Measurements from ENCODE around the gene TTLL5. TPM values are rescaled to one million over a fixed set of nuclear protein-coding genes. Genes with fewer than 3 reads are reported as not detected.

TTLL5 gene
- total and polyA plus RNA-seq, 9 of the 15 experiments (the other 6 are each of a cell fraction or from before 2014, with no cell fraction given) = 4.1 to 18.9 (median 12.6) TPM

GRCh38 chr14:75857199-75857598 is 196.2 kb downstream of the TTLL5 start (continued):
- TF ChIP-seq, protein P1, sequence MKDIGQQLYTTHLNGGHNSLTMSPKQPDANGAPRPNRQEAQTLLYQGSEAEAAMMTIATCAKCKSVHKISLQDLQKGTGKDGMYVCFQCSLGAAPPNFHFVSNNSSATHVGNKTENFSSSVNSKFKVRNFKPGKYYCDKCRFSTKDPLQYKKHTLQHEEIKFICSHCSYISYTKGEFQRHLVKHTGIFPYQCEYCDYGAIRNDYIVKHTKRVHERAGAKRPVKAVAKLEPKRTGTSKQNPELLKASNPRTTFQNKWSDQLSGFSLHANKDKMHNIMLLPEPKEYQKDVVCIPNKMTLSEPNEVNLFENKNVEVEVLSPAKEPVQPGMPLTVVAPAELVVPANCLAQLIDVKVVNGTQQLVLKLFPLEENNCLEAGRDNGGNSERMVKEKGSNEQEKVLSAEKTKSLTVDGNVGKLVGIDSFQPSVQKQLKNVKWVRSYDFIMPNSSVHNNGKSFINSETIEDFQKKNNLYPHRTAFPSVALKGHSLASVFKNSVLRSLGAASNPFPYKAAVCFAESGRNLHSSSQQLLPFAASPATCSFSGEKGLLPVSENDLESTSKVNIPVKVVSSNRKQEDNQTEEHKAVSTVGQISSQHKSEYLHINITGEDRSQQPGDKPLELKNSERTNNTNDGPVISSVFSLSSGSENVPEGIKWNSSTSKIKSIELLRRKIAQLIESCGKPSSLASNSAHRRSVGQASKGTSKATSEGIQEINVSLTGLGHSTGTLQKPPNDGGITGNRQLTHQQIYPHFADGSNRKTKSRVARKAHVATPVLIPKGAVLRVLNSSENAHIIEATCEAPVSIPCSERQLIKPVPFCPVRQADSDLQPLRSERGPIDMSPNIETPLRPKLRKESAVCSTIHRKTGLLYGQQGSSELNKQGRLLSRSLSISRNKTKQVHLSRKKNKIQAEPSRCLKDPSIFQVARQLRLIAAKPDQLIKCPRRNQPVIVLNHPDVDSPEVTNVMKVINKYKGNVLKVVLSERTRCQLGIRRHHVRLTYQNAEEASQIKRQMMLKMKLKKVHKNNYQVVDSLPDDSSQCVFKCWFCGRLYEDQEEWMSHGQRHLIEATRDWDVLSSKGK (CRISPR knock-in tag; IDR thresholded peaks at IDR 0.05) = no peak
- TF ChIP-seq BRD4 (IDR thresholded peaks at IDR 0.05) = no peak
- no peak for TF ChIP-seq ZFPM2 (CRISPR knock-in tag; IDR thresholded peaks at IDR 0.05)
- no peak for TF ChIP-seq ZKSCAN1 (IDR thresholded peaks at IDR 0.05; ENCODE audit: low read depth, low read length)
- peak; percentile 92 for TF ChIP-seq DACH1 (IDR thresholded peaks at IDR 0.05; ENCODE audit: partially characterized antibody)

DNA sequence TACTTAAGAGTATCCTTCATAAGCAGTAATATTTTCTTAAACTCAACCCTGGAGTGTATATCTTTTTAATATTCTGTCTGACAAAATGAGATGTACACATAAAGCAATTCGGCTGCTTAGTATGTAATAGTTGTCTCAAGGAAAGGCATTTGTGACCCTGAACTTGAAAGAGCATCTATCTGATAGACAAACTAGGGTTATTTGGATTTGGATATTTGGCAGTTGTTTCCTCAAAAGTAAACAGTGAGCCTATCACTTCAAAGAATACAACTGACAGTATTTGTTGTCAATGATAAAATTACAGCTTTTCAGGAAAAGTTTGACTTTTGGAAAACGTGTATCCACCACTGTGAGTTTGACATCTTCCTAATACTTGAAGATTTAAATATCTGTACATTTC is 197.3 kb downstream of the TTLL5 start:
- Histone ChIP-seq H3K4me1 (replicated peaks in 1 of 2; ENCODE audit: control insufficient read depth in 2 of 2, insufficient read depth in 2 of 2, low read length in 2 of 2) (peaks cover 0 to 20% of the 10 kb centered on the region in 2 experiments; a peak in 3 of 5 replicates), H3K9ac (ENCODE audit: insufficient read depth in 1 of 2, low read depth in 2 of 2, low read length in 2 of 2) (no peak overlapping the region), H3K27ac (ENCODE audit: extremely low read depth, low read depth, low read length) (no peak overlapping the region), H3K9me1 (ENCODE audit: control insufficient read depth, insufficient read depth, low read length) (no peaks in the 10 kb centered on the region), H3K79me2 (ENCODE audit: control insufficient read depth, insufficient read depth, low read length) (no peaks in the 10 kb centered on the region), H4K20me1 (replicated peaks; ENCODE audit: control insufficient read depth, insufficient read depth, low read length) (no peaks in the 10 kb centered on the region), H3K4me3 (no peak overlapping the region), H2AFZ (ENCODE audit: low read depth, low read length) (no peak overlapping the region), H3K27me3 (ENCODE audit: control insufficient read depth in 2 of 2, insufficient read depth in 2 of 2, low read length in 2 of 2) (no peaks in the 10 kb centered on the region), H3K9me3 (replicated peaks; ENCODE audit: control insufficient read depth, insufficient read depth, low read depth, low read length) (no peaks in the 10 kb centered on the region), H3K36me3 (ENCODE audit: control insufficient read depth, insufficient read depth, low read length) (no peaks in the 10 kb centered on the region), H3K4me2 (ENCODE audit: insufficient read depth, low read length) (no peak overlapping the region)
- intact Hi-C loops (cut with micrococcal nuclease) (no loop called here), in situ Hi-C loops (cut with MboI) (no loop called here)
- no TSS peak for BruUV-seq (replicated peaks)
- ChIA-PET POLR2A (no interaction called here), CTCF (ENCODE audit: low intra/inter-chr PET ratio) (no interaction called here)
- FAIRE-seq (no peak), ATAC-seq (no peak), DNase-seq (ENCODE audit: extremely low read depth in 1 of 4, low spot score in 3 of 4) (no peak)
- 51% methylated on average over 2 of the region's 2 CpGs for WGBS (ENCODE audit: insufficient coverage, low coverage, missing lambda C conversion rate)
- TF ChIP-seq TBP (optimal IDR thresholded peaks at IDR 0.05; ENCODE audit: low read depth, low read length) = no peak
- no peak for TF ChIP-seq RBM39 (optimal IDR thresholded peaks at IDR 0.05; ENCODE audit: low read depth, low read length)
- no peak for TF ChIP-seq TCF3 (CRISPR knock-in tag; IDR thresholded peaks at IDR 0.05)
- TF ChIP-seq SP1 (CRISPR knock-in tag; IDR thresholded peaks at IDR 0.05) = no peak
- TF ChIP-seq, protein P2, sequence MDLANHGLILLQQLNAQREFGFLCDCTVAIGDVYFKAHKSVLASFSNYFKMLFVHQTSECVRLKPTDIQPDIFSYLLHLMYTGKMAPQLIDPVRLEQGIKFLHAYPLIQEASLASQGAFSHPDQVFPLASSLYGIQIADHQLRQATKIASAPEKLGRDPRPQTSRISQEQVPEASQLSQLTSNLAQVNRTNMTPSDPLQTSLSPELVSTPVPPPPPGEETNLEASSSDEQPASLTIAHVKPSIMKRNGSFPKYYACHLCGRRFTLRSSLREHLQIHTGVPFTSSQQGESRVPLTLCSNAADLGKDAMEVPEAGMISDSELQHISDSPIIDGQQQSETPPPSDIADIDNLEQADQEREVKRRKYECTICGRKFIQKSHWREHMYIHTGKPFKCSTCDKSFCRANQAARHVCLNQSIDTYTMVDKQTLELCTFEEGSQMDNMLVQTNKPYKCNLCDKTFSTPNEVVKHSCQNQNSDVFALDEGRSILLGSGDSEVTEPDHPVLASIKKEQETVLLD (IDR thresholded peaks at IDR 0.05) = no peak
- no peak for TF ChIP-seq RBM22 (IDR thresholded peaks at IDR 0.05; ENCODE audit: low read depth, low read length, poor library complexity, severe bottlenecking)
- TF ChIP-seq GATA2 (CRISPR knock-in tag; IDR thresholded peaks at IDR 0.05) = no peak
- no peak for TF ChIP-seq ZBTB7A (IDR thresholded peaks at IDR 0.05; ENCODE audit: borderline replicate concordance, control insufficient read depth, low read depth, low read length)
- no peak for TF ChIP-seq RHOXF2B (CRISPR knock-in tag; conservative IDR thresholded peaks at IDR 0.05)
- no peak for TF ChIP-seq TFAM (CRISPR knock-in tag; conservative IDR thresholded peaks at IDR 0.05)
- TF ChIP-seq ZFP1 (CRISPR knock-in tag; IDR thresholded peaks at IDR 0.05) = no peak
- no peak for TF ChIP-seq HNRNPH1 (optimal IDR thresholded peaks at IDR 0.05; ENCODE audit: low read depth, low read length)
- TF ChIP-seq JUNB (CRISPR knock-in tag; conservative IDR thresholded peaks at IDR 0.05) = no peak
- TF ChIP-seq CBX5 (IDR thresholded peaks at IDR 0.05; ENCODE audit: borderline replicate concordance, low read depth) = no peak
- TF ChIP-seq GABPA (tag; conservative IDR thresholded peaks at IDR 0.05; ENCODE audit: low read depth) = no peak
